CD4-positive, alpha-beta T cell treated with Interleukin-2 at 100 ng/mL for 4 hours (primary cell): ENCODE measurements around the gene SIRPB2.

Experiments
- DNase-seq: peaks from one replicate; pipeline ENCODE4 v3.0.0-alpha.2; 2020; ENCODE audit warnings: low spot score

The SIRPB2 gene

GRCh38 chr20:1491281-1491840, at the start of gene SIRPB2:
Gene SIRPB2, minus strand, starts transcription at chr20:1491420. Its CDS starts 61 bp downstream, at chr20:1491359.
- DNase-seq, result no peak

DNA sequence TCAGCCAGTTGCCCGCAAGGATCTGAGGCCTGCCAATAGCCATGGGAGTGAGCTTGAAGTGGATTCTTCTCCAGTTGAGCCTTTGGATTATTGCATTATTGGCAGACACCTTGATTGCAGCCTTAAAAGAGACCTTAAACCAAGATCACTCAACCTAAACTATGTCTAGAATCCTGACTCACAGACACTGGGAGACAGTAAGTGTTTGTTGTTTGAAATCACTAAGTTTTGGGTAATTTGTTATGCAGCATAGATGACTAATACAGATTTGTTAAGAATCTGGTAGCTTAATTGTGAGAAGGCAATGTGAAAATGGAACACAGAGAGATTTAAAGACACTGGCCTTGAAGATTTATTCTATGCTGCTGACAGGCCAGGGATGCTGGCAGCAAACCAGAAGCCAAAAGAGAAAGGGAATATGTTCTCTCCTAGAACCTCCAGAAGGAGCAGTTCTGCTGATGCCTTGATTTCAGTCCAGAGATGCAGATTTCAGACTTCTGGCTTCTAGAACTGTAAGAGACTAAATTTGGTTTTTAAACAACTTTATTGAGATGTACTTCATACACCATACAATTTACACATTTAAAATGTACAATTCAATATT, 48.7 kb upstream of the SIRPB2 start:
- no peak for DNase-seq

DNA sequence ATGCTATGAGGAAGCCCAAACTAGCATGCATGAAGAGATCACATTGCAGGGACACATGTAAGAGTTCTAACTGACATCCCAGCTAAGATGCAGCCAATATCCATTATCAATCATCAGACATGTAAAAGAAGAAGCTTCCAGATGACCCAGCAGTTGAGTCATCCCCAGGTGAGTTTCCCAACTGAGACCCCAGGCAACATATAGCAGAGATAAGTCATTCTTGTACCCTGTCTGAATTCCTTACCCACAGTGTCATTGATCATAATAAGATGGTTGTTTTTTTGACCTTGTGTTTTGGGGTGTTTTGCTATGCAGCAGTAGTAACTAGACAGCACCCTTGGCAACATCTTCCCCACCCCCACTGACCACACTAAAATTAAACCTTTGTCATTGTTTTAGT, 47.4 kb upstream of the SIRPB2 start:
- no peak for DNase-seq

GRCh38 chr20:1537731-1538058, 46.5 kb upstream of the SIRPB2 start:
- no peak for DNase-seq

GRCh38 chr20:1536893-1537730, 45.9 kb upstream of the SIRPB2 start:
- no peak for DNase-seq

DNA sequence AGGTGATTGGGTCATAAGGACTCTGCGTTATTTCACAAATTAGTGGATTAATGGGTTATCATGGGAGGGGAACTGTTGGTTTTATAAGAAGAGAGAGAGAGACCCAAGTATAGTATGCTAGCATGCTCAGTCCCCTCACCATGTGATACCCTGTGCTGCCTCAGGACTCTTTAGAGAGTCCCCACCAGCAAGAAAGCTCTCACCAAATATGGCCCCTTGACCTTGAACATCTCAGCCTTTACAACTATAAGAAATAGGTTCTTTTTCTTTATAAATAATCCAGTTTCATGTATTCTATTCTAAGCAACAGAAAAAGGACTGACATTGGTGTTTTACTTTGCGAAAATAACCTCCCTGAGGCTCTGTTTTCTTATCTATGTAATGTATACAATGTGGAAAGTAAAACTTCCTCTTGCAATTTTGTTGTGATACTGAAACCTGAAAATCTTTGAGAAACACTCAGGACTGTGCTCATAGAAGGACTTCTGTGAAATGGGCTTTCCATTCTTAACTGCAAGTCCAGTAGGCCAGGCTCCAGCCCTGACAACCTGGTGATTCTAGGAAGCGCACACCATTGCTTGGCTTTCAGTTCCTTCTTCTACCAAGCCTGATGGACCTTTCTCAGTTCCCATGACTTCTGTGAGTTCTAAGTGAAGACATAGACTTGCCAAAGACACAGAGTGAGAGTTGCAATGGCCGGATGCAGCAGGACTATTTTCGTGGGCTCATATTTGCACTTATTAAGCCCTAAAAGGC, 44.4 kb upstream of the SIRPB2 start:
- DNase-seq, result no peak

GRCh38 chr20:1534526-1534925, 43.3 kb upstream of the SIRPB2 start:
- DNase-seq, result no peak

GRCh38 chr20:1533059-1533458, 41.8 kb upstream of the SIRPB2 start:
- peak; percentile 29 for DNase-seq

- DNase-seq, result no peak
Measured at GRCh38 chr20:1528811-1529210, 37.6 kb upstream of the SIRPB2 start.

DNA sequence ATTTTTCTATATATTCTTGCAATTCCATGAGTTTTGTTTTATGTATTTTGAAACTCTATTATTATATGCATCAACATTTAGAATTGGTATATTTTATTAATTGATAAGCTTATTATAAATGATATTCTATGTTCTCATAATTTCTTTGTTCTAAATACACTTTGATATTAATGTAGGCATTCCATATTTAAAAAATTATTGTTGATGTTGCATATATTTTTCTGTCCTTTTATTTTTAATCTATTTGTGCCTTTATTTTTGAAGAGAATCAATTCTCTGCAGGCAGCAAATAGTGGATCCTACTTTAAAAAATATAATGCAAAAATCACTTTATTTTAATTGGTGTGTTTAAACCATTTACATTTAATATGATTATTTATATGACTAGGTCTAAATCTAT, 36.7 kb upstream of the SIRPB2 start:
- no peak for DNase-seq

DNA sequence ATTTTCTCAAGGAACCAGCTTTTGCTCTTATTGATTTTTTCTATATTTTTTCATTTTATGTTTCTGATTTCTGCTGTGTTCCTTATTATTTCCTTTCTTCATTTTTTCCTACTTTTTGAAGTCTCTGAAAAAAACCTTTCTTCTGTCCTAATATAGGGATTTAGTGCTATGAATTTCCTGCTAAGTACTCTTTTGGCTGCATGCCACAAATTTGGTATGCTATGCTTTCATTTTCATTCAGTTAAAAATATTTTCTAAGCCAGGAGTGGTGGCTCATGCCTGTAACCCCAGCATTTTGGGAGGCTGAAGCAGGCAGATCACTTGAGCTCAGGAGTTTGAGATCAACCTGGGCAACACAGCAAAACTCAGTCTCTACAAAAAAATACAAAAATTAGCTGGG, 35.7 kb upstream of the SIRPB2 start:
- no peak for DNase-seq

DNA sequence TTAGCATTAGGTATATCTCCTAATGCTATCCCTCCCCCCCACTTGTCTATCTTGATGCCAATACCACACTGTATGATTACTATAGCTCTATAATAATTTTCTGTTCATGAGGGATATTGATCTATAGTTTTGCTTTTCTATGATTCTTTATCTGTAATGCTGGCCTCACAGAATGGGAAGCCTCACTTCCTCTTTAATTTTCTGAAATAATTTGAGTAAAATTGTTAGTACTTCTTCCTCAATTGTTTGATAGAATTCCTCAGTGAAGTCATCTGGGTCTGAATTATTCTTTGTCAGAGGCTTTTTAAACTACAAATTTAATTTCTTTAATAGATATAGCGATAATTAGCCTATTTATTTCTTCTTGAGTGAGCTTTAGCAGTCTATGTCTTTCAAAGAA, 35.1 kb upstream of the SIRPB2 start:
- DNase-seq, result no peak

GRCh38 chr20:1524004-1524403, 32.8 kb upstream of the SIRPB2 start:
- DNase-seq, result no peak

DNA sequence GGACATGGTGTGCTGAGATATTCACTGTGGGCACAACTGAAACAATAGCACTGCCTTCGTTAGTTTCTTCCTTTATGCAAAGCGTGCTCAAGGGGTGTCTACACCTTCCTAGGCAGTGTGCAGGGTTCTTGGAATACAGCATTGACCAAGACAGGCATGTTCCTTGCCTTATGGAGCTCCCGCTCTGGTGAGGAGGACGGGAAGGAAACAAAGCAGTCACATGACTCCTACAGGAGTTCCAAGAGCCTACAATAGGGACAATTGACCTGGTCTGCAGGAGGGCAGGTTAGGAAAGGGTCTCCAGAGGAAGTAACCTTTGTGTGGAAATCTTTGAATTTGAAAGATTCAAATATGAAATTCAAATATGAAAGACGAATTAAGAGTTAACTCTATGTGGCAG, 25.8 kb upstream of the SIRPB2 start:
- no peak for DNase-seq

DNA sequence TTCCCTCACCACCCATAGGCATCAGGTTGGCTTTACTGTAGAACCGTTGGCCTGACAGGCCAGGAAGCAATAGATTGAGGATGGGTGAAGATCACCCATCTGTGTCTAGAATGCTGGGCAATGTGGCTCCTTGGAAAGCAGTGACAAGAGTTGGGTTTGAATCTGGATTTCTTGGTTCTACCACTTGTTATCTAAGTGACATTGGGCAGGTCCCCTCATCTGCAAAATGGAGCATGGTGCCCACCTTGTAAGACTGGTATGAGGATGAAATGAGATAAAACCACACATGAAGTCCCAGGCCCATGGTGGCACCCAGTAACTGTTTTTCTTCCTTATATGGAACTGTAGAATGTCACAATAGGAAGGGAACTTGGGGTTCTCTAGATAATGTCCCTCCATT, 22.6 kb upstream of the SIRPB2 start:
- no peak for DNase-seq

GRCh38 chr20:1509237-1509636, 18.0 kb upstream of the SIRPB2 start:
- DNase-seq, result peak; percentile 38

DNA sequence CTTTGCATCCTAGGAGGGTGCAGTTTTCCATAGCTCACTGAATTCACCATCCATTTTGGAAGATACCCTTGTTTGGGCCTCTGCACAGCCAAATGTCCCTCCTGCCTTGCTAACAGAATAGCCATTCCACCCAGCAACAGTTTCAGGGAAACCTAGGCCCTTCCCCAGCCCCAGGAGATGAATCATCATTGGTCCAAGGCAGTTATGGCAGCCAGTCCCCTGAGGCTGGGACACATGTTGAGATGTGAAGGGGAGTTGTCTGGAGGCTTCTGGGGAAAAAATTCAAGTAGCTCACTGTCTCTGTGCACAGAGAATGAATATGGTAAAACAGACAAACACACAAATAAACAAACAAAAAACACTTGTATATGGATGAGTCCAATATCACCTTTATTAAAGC, 17.4 kb upstream of the SIRPB2 start:
- no peak for DNase-seq

- DNase-seq, result no peak
Measured at GRCh38 chr20:1507276-1507675, 16.1 kb upstream of the SIRPB2 start.

- no peak for DNase-seq
Measured at GRCh38 chr20:1505871-1506270, 14.7 kb upstream of the SIRPB2 start.

DNA sequence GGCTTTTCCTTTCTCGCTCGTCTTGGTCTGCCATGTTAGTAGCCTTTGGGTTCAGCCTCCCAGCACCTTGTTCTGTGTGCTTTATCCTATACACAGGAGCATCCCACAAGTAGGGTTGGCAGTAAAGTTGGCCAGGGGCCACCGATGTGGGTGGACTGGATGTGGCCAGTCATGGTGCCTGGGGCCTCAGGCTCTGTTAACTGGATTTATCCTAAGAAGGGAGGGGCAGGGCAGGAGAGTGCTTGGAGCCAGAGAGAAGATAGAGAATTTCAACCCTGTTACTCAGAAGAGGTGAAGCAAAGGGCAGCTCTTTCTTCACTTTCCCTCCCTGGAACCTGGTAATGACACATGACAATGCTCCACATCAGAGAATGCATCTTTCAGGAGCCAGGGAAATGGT, 14.1 kb upstream of the SIRPB2 start:
- no peak for DNase-seq

GRCh38 chr20:1503564-1504227, 12.5 kb upstream of the SIRPB2 start:
- DNase-seq, result peak; percentile 84

- DNase-seq, result no peak
Measured at GRCh38 chr20:1500496-1500895, 9.3 kb upstream of the SIRPB2 start.
